ENCODE results near the gene MAP6D1.

- no peak for TF ChIP-seq CTCF (IDR thresholded peaks at IDR 0.05)
- no peak for TF ChIP-seq POLR2A (IDR thresholded peaks at IDR 0.05)
Observed at GRCh38 chr3:183826448-183827250, 1.3 kb upstream of the MAP6D1 start.

All from body of pancreas (tissue), 4 donors.